K562 (cell line): ENCODE results near the gene NFKBIB. TPM values are rescaled to one million over a fixed set of nuclear protein-coding genes. Genes with fewer than 3 reads are reported as not detected.

Experiments
- ATAC-seq: fragments of 200-7000 bp; cut with Tn5 transposase; 3 replicates; pipeline ENCODE4 v1.9.1; 2020; ENCODE audit warnings: moderate library complexity
- BruUV-seq: library from RNA; stranded (reverse); fragments of 400-500 nt; replicated peaks from 2 replicates; lab custom pipeline; 2021; lab: Mats Ljungman, UMichigan
- CTCF ChIA-PET: fragments of 300-600 bp; formaldehyde crosslinking; extraction: SDS; loops from one replicate; lab custom pipeline; 2021; ENCODE audit warnings: low intra/inter-chr PET ratio; lab: Yijun Ruan, JAX
- POLR2A ChIA-PET: fragments of 300-600, 350-650 bp; sonication (Branson Sonifier 250); formaldehyde crosslinking; extraction: SDS; loops from one replicate; lab custom pipeline; 2021; ENCODE audit warnings: antibody characterized with exemption, inconsistent platforms; lab: Yijun Ruan, JAX
- DNase-seq, 4 experiments: peaks; one replicate each; pipeline versions ENCODE4 v3.0.0 to v3.0.0-alpha.2; 2011 to 2018; ENCODE audit warnings: low spot score in 3 of 4, mixed read lengths in 3 of 4; ENCODE audit errors: extremely low read depth in 1 of 4
- FAIRE-seq: peaks from 2 replicates; lab custom pipeline; 2011; peaks lifted over from hg19 to GRCh38; lab: Jason Lieb, UNC
- H2AFZ ChIP-seq: 2 replicates; pipeline ENCODE4 v1.6.0; 2011; ENCODE audit warnings: low read depth, low read length, control low read depth, inconsistent platforms
- H3K27ac ChIP-seq: fragments of 200-600 bp; 3 replicates; pipeline ENCODE4 v1.8.0; 2011; ENCODE audit warnings: low read depth, mild to moderate bottlenecking, control low read depth, inconsistent platforms, low read length, moderate library complexity, mixed read lengths; ENCODE audit errors: extremely low read depth
- H3K27me3 ChIP-seq, 2 experiments: fragments of 300-600 bp in 1 of 2; 2 replicates in 1 of 2; 3 replicates in 1 of 2; pipeline versions ENCODE4 v1.6.0 to v1.8.0; 2011; ENCODE audit warnings: inconsistent platforms in 2 of 2, low read length in 2 of 2, mild to moderate bottlenecking in 1 of 2, mixed read lengths in 1 of 2, moderate library complexity in 1 of 2; ENCODE audit not compliant: control insufficient read depth in 2 of 2, insufficient read depth in 2 of 2
- H3K36me3 ChIP-seq: fragments of 300-600 bp; 3 replicates; pipeline ENCODE4 v1.8.0; 2011; ENCODE audit warnings: mild to moderate bottlenecking, low read length, inconsistent platforms; ENCODE audit not compliant: control insufficient read depth, insufficient read depth
- H3K4me1 ChIP-seq, 2 experiments: fragments of 200-600 bp in 1 of 2; replicated peaks in 1 of 2; 2 replicates in 1 of 2; 3 replicates in 1 of 2; pipeline versions ENCODE4 v1.5.1 to v1.8.0; 2011; ENCODE audit warnings: inconsistent platforms in 2 of 2, low read length in 2 of 2, mild to moderate bottlenecking in 1 of 2, mixed read lengths in 1 of 2, moderate library complexity in 1 of 2; ENCODE audit not compliant: control insufficient read depth in 2 of 2, insufficient read depth in 2 of 2
- H3K4me2 ChIP-seq: 2 replicates; pipeline ENCODE4 v1.6.1; 2011; ENCODE audit warnings: low read length, control low read depth, inconsistent platforms, mixed read lengths; ENCODE audit not compliant: insufficient read depth
- H3K4me3 ChIP-seq: fragments of 200-600 bp; sonication (generic), shearing (Covaris generic); 2 replicates; pipeline ENCODE4 v1.5.1; 2016; ENCODE audit warnings: control low read depth, inconsistent platforms
- H3K79me2 ChIP-seq: fragments of 200-600 bp; 3 replicates; pipeline ENCODE4 v1.8.0; 2011; ENCODE audit warnings: low read length, inconsistent platforms; ENCODE audit not compliant: control insufficient read depth, insufficient read depth
- H3K9ac ChIP-seq, 2 experiments: 2 replicates each; pipeline versions ENCODE4 v1.6.0 to v1.6.1; 2011; ENCODE audit warnings: low read depth in 2 of 2, low read length in 2 of 2, control low read depth in 1 of 2, inconsistent platforms in 1 of 2, mild to moderate bottlenecking in 1 of 2, mixed read lengths in 1 of 2; ENCODE audit not compliant: insufficient read depth in 1 of 2
- H3K9me1 ChIP-seq: one replicate; pipeline ENCODE4 v1.6.0; 2011; ENCODE audit warnings: inconsistent platforms, mild to moderate bottlenecking, low read length, moderate library complexity; ENCODE audit not compliant: control insufficient read depth, insufficient read depth
- H3K9me3 ChIP-seq: replicated peaks from 2 replicates; pipeline ENCODE4 v1.5.1; 2011; ENCODE audit warnings: low read depth, low read length, inconsistent platforms; ENCODE audit not compliant: control insufficient read depth, insufficient read depth
- H4K20me1 ChIP-seq: replicated peaks from 2 replicates; pipeline ENCODE4 v1.6.1; 2011; ENCODE audit warnings: low read length, inconsistent platforms, mixed read lengths; ENCODE audit not compliant: control insufficient read depth, insufficient read depth
- EGR1 ChIP-seq: fragments of 450-650 bp; conservative IDR thresholded peaks from 2 replicates; pipeline ENCODE4 v1.6.1; 2017; ENCODE audit warnings: mild to moderate bottlenecking
- GATA2 ChIP-seq: sonication (generic); formaldehyde crosslinking; IDR thresholded peaks from 2 replicates; pipeline ENCODE4 v1.4.0; 2020; ENCODE audit warnings: mild to moderate bottlenecking, missing genetic modification reagents
- MAFK ChIP-seq: IDR thresholded peaks from 2 replicates; pipeline ENCODE4 v1.6.1; 2011; ENCODE audit warnings: low read length, improper control_type of control experiment
- MTA2 ChIP-seq: fragments of 450-650 bp; IDR thresholded peaks from 2 replicates; pipeline ENCODE4 v1.6.1; 2016; ENCODE audit warnings: low read depth
- TBL1XR1 ChIP-seq, 2 experiments: IDR thresholded peaks; 2 replicates each; pipeline ENCODE4 v1.6.1; 2012; ENCODE audit warnings: improper control_type of control experiment in 2 of 2, low read length in 2 of 2, mild to moderate bottlenecking in 1 of 2
- ZBTB7A ChIP-seq: IDR thresholded peaks from 2 replicates; pipeline ENCODE4 v1.6.1; 2011; ENCODE audit warnings: low read depth, mild to moderate bottlenecking, low read length, moderate library complexity, borderline replicate concordance; ENCODE audit not compliant: control insufficient read depth
- WGBS: fragments of 100-300 bp; shearing (Covaris generic); methylation state at CpG from one replicate; pipeline ENCODE4 v1.1.6; 2016; ENCODE audit warnings: low coverage, mixed read lengths; ENCODE audit not compliant: insufficient coverage; ENCODE audit errors: missing lambda C conversion rate; 5-methylcytosine and 5-hydroxymethylcytosine counted together
- in situ Hi-C: fragments of 300-500 bp; cut with MboI; formaldehyde crosslinking; loops from 4 replicates; pipeline ENCODE4 v1.15.0; 2018; ENCODE audit warnings: inconsistent platforms, mixed read lengths
- intact Hi-C: fragments of 100-400 bp; cut with micrococcal nuclease; formaldehyde crosslinking; loops from 2 replicates; pipeline ENCODE4 v1.14.2; 2022
- polyA plus RNA-seq, 8 experiments: library from polyadenylated mRNA; depleted of rRNA in 4 of 8; stranded (reverse) in 5 of 8; unstranded in 3 of 8; fragments of >200 nt; fragmentation: Nextera tagmentation in 2 of 8; fragmentation: Illumina TruSeq in 1 of 8; extraction: Ambion mirVana in 2 of 8; extraction: Trizol in 1 of 8; gene quantifications; 2 replicates each; pipeline versions ENCODE4 v1.2.1 to v1.2.3, GENCODE V29; 2011 to 2014; ENCODE audit warnings: inconsistent platforms in 1 of 8, missing spikeins in 1 of 8
- total RNA-seq, 7 experiments: library from RNA; depleted of rRNA in 6 of 7; stranded (reverse); fragments of >200 nt in 6 of 7; fragmentation: Illumina TruSeq in 2 of 7; extraction: Trizol in 2 of 7; gene quantifications; 2 replicates each; pipeline versions ENCODE4 v1.2.1 to v1.2.3, GENCODE V29; 2011 to 2021; ENCODE audit warnings: low replicate concordance in 1 of 7
- TF ChIP-seq, protein P1 (sequence below): sonication (generic); formaldehyde crosslinking; IDR thresholded peaks from 2 replicates; pipeline ENCODE4 v1.8.1; 2023; ENCODE audit warnings: mild to moderate bottlenecking, missing genetic modification reagents

The NFKBIB gene
- total and polyA plus RNA-seq, 9 of the 15 experiments (the other 6 are each of a cell fraction or from before 2014, with no cell fraction given) = 1.5 to 44.9 (median 10.4) TPM

- H3K27ac ChIP-seq = no peak overlapping the region
- WGBS = 86% methylated on average over 2 of the region's 19 CpGs
- CTCF ChIA-PET = no interaction called here
- TF ChIP-seq ZBTB7A (peak; percentile 37; the same call in 1 of the 2 replicates), GATA2 (CRISPR knock-in tag) (no peak)
- TF ChIP-seq, all 486 proteins: peak for 1
- Histone ChIP-seq H3K9me3 (no peaks in the 10 kb centered on the region), H3K36me3 (peaks cover 5% of the 10 kb centered on the region; the same call in 1 of the 3 replicates), H3K9me1 (no peaks in the 10 kb centered on the region), H3K4me1 (peaks cover 24 to 62% of the 10 kb centered on the region in 2 experiments; a peak in 4 of 5 replicates), H4K20me1 (no peaks in the 10 kb centered on the region), H3K9ac (0 out of 4 replicates have a peak overlapping the region, but pooled peaks of 1 of the 2 experiments have one; percentile 31), H3K4me2 (no peak overlapping the region), H3K4me3 (no peak overlapping the region), H3K27me3 (no peaks in the 10 kb centered on the region), H3K79me2 (no peaks in the 10 kb centered on the region), H2AFZ (no peak overlapping the region)
- FAIRE-seq (no peak), DNase-seq (peak in 2 of 4 experiments; percentile 50 to 57), ATAC-seq (no peak)
- intact Hi-C loops = no loop called here
- BruUV-seq = no TSS peak
- in situ Hi-C loops = no loop called here
- POLR2A ChIA-PET = no interaction called here
These were observed 18.7 kb upstream of the NFKBIB start for GRCh38 chr19:38880882-38881609.

DNA sequence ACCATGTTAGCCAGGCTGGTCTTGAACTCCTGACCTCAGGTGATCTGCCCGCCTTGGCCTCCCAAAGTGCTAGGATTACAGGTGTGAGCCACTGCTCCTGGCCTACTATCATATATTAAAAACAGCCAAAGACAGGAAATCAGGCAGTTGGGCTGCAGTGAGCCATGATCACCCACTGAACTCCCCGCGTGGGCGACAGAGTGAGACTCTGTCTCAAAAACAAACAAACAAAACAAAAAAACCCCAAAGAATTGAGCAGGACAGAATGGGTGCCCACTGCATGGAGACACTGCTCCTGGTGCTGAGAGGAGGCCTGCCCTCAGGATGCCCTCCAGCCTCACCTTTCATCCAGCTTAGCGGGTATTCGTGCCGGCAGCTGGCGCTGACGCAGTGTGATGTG is 16.5 kb upstream of the NFKBIB start:
- H3K27me3 ChIP-seq = no peaks in the 10 kb centered on the region
- H3K9ac ChIP-seq = peak overlapping the region in 1 of 2 experiments; percentile 70; a peak in 1 of 4 replicates
- TF ChIP-seq MTA2 = no peak
- TF ChIP-seq EGR1 = peak; percentile 50
- TF ChIP-seq, protein P1, sequence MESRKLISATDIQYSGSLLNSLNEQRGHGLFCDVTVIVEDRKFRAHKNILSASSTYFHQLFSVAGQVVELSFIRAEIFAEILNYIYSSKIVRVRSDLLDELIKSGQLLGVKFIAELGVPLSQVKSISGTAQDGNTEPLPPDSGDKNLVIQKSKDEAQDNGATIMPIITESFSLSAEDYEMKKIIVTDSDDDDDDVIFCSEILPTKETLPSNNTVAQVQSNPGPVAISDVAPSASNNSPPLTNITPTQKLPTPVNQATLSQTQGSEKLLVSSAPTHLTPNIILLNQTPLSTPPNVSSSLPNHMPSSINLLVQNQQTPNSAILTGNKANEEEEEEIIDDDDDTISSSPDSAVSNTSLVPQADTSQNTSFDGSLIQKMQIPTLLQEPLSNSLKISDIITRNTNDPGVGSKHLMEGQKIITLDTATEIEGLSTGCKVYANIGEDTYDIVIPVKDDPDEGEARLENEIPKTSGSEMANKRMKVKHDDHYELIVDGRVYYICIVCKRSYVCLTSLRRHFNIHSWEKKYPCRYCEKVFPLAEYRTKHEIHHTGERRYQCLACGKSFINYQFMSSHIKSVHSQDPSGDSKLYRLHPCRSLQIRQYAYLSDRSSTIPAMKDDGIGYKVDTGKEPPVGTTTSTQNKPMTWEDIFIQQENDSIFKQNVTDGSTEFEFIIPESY (CRISPR knock-in tag) = peak; percentile 58; the same call in 1 of the 2 replicates
- TF ChIP-seq MAFK = no peak
- no peak for TF ChIP-seq TBL1XR1 (IDR thresholded peaks at IDR 0.05; ENCODE audit: low read length in 2 of 2)
- TF ChIP-seq, all 486 proteins: peak for 2
- FAIRE-seq (no peak), ATAC-seq (no peak), DNase-seq (no peak)
- WGBS = 77% methylated on average over 8 of the region's 9 CpGs
- Histone ChIP-seq H2AFZ (no peak overlapping the region), H4K20me1 (no peaks in the 10 kb centered on the region), H3K9me3 (no peaks in the 10 kb centered on the region), H3K27ac (no peak overlapping the region), H3K79me2 (no peaks in the 10 kb centered on the region), H3K4me3 (no peak overlapping the region), H3K9me1 (no peaks in the 10 kb centered on the region), H3K36me3 (peaks cover 8% of the 10 kb centered on the region; the same call in 2 of the 3 replicates), H3K4me2 (no peak overlapping the region), H3K4me1 (peaks cover 24 to 56% of the 10 kb centered on the region in 2 experiments; a peak in 4 of 5 replicates)
- ChIA-PET CTCF (no interaction called here), POLR2A (interaction anchor here (0.7 to 1.0 kb wide), 3 partner anchors 17 to 345 kb away, joined by 3 to 5 read pairs (median 3); partner anchors contain the start of gene NFKBIB)
- intact Hi-C loops = no loop called here
- in situ Hi-C loops = no loop called here
- BruUV-seq = no TSS peak
